NT2/D1 (cell line): ENCODE data around the gene CNTN5.

Experiments used
- YY1 ChIP-seq: IDR thresholded peaks from 2 replicates; pipeline ENCODE4 v1.6.1; 2011; ENCODE audit not compliant: insufficient read length, insufficient read depth
- ZNF274 ChIP-seq: IDR thresholded peaks from 2 replicates; pipeline ENCODE4 v1.6.1; 2011; ENCODE audit warnings: mild to moderate bottlenecking, low read depth, low read length

- TF ChIP-seq YY1 (no peak), ZNF274 (no peak)
These were observed 363.0 kb downstream of the CNTN5 start for GRCh38 chr11:99383648-99384245.
